CD14-positive monocyte (primary cell): ENCODE measurements around the gene FAM168A. TPM values are rescaled to one million over a fixed set of nuclear protein-coding genes. Genes with fewer than 3 reads are reported as not detected.

Experiments used
- DNase-seq, 3 donors: peaks; one replicate each; pipeline ENCODE4 v3.0.0-alpha.2; 2011 to 2022
- H2AFZ ChIP-seq: 2 replicates; pipeline ENCODE4 v1.6.0; 2012; ENCODE audit warnings: mild to moderate bottlenecking, low read depth, low read length, inconsistent platforms; ENCODE audit not compliant: insufficient read depth, poor library complexity, severe bottlenecking
- H3K27ac ChIP-seq, 2 donors: 1 replicate in 1 of 2; 2 replicates in 1 of 2; pipeline ENCODE4 v1.5.1; 2012 to 2013; ENCODE audit warnings: low read length in 2 of 2, control low read depth in 1 of 2, inconsistent platforms in 1 of 2, low read depth in 1 of 2, mild to moderate bottlenecking in 1 of 2
- H3K27me3 ChIP-seq, 2 donors: one replicate each; pipeline versions ENCODE4 v1.6.0 to v1.6.1; 2011 to 2013; ENCODE audit warnings: low read length in 2 of 2; ENCODE audit not compliant: control insufficient read depth in 2 of 2, insufficient read depth in 2 of 2
- H3K36me3 ChIP-seq, 2 donors: replicated peaks in 1 of 2; 1 replicate in 1 of 2; 2 replicates in 1 of 2; pipeline versions ENCODE4 v1.5.1 to v1.6.1; 2012 to 2013; ENCODE audit warnings: low read length in 2 of 2, control low read depth in 1 of 2, inconsistent platforms in 1 of 2, mild to moderate bottlenecking in 1 of 2; ENCODE audit not compliant: insufficient read depth in 2 of 2, control insufficient read depth in 1 of 2
- H3K4me1 ChIP-seq, 2 donors: 1 replicate in 1 of 2; 2 replicates in 1 of 2; pipeline versions ENCODE4 v1.5.1 to v1.6.1; 2012 to 2013; ENCODE audit warnings: low read length in 2 of 2, control low read depth in 1 of 2, inconsistent platforms in 1 of 2, mild to moderate bottlenecking in 1 of 2, moderate library complexity in 1 of 2; ENCODE audit not compliant: insufficient read depth in 2 of 2, control insufficient read depth in 1 of 2
- H3K4me2 ChIP-seq: replicated peaks from 2 replicates; pipeline ENCODE3; 2012; ENCODE audit warnings: low read length, moderate library complexity, mild to moderate bottlenecking; ENCODE audit not compliant: poor library complexity, severe bottlenecking; ENCODE audit errors: extremely low read depth
- H3K4me3 ChIP-seq, 3 experiments: fragments of 200-600 bp in 1 of 3; sonication (generic) in 1 of 3; replicated peaks in 1 of 3; 1 replicate in 2 of 3; 2 replicates in 1 of 3; pipeline ENCODE4 v1.5.1; 2011 to 2013; ENCODE audit warnings: low read length in 3 of 3, mild to moderate bottlenecking in 3 of 3, control low read depth in 2 of 3, low read depth in 2 of 3, inconsistent platforms in 1 of 3, moderate library complexity in 1 of 3
- H3K79me2 ChIP-seq: 2 replicates; pipeline ENCODE4 v1.6.0; 2012; ENCODE audit warnings: mild to moderate bottlenecking, control low read depth, inconsistent platforms, low read length, moderate library complexity; ENCODE audit not compliant: insufficient read depth
- H3K9ac ChIP-seq: 2 replicates; pipeline ENCODE4 v1.6.0; 2017; ENCODE audit warnings: low read length, mild to moderate bottlenecking; ENCODE audit not compliant: insufficient read depth, poor library complexity, severe bottlenecking
- H3K9me3 ChIP-seq, 2 donors: replicated peaks in 1 of 2; 1 replicate in 1 of 2; 2 replicates in 1 of 2; pipeline versions ENCODE4 v1.5.1 to v1.6.1; 2012 to 2013; ENCODE audit warnings: low read length in 2 of 2, control low read depth in 1 of 2; ENCODE audit not compliant: control insufficient read depth in 1 of 2, insufficient read depth in 1 of 2
- H4K20me1 ChIP-seq: 2 replicates; pipeline ENCODE4 v1.6.0; 2012; ENCODE audit warnings: mild to moderate bottlenecking, low read length, control low read depth, moderate library complexity; ENCODE audit not compliant: insufficient read depth
- H3K27ac Mint-ChIP-seq, 7 donors: one replicate each; pipeline ENCODE4 v1.8.0; 2020; ENCODE audit warnings: mild to moderate bottlenecking in 7 of 7, mixed read lengths in 7 of 7, moderate library complexity in 6 of 7, inconsistent platforms in 2 of 7
- H3K27me3 Mint-ChIP-seq, 3 donors: one replicate each; pipeline ENCODE4 v1.8.0; 2021 to 2022; ENCODE audit warnings: low read depth in 3 of 3, mild to moderate bottlenecking in 3 of 3, mixed read lengths in 3 of 3, moderate library complexity in 3 of 3, inconsistent platforms in 1 of 3
- H3K36me3 Mint-ChIP-seq, 2 donors: one replicate each; pipeline ENCODE4 v1.8.0; 2020; ENCODE audit warnings: mixed read lengths in 2 of 2, inconsistent platforms in 1 of 2, mild to moderate bottlenecking in 1 of 2
- H3K4me1 Mint-ChIP-seq: one replicate; pipeline ENCODE4 v1.8.0; 2020; ENCODE audit warnings: mild to moderate bottlenecking, mixed read lengths
- H3K4me3 Mint-ChIP-seq, 2 donors: one replicate each; pipeline ENCODE4 v1.8.0; 2020; ENCODE audit warnings: mild to moderate bottlenecking in 2 of 2, mixed read lengths in 2 of 2, moderate library complexity in 1 of 2
- H3K9me3 Mint-ChIP-seq, 7 donors: one replicate each; pipeline ENCODE4 v1.8.0; 2020 to 2022; ENCODE audit warnings: mixed read lengths in 7 of 7, mild to moderate bottlenecking in 6 of 7, moderate library complexity in 6 of 7, inconsistent platforms in 2 of 7
- WGBS: methylation state at CpG from one replicate; pipeline ENCODE4 v1.1.5; 2013; ENCODE audit warnings: missing lambda C conversion rate; ENCODE audit not compliant: insufficient coverage; 5-methylcytosine and 5-hydroxymethylcytosine counted together
- intact Hi-C, 2 donors: fragments of 100-400 bp; cut with micrococcal nuclease; formaldehyde crosslinking; loops; one replicate each; pipeline versions ENCODE4 v1.15.0 to v1.15.1; 2023
- polyA plus RNA-seq, 3 donors: library from polyadenylated mRNA; depleted of rRNA in 1 of 3; unstranded in 2 of 3; stranded (reverse) in 1 of 3; fragments of 300-500 nt in 2 of 3; fragments of >200 nt in 1 of 3; fragmentation: Illumina TruSeq in 2 of 3; gene quantifications; 1 replicate in 2 of 3; 2 replicates in 1 of 3; pipeline ENCODE4 v1.2.3, GENCODE V29; 2012 to 2021
- TF ChIP-seq, protein P1 (sequence below): fragments of 200-600 bp; IDR thresholded peaks from one replicate; pipeline ENCODE4 v1.8.0; 2022; ENCODE audit warnings: antibody characterized with exemption, mild to moderate bottlenecking

FAM168A gene
- polyA plus RNA-seq, 3 donors = 1.4 to 13.3 (median 2.1) TPM

DNA sequence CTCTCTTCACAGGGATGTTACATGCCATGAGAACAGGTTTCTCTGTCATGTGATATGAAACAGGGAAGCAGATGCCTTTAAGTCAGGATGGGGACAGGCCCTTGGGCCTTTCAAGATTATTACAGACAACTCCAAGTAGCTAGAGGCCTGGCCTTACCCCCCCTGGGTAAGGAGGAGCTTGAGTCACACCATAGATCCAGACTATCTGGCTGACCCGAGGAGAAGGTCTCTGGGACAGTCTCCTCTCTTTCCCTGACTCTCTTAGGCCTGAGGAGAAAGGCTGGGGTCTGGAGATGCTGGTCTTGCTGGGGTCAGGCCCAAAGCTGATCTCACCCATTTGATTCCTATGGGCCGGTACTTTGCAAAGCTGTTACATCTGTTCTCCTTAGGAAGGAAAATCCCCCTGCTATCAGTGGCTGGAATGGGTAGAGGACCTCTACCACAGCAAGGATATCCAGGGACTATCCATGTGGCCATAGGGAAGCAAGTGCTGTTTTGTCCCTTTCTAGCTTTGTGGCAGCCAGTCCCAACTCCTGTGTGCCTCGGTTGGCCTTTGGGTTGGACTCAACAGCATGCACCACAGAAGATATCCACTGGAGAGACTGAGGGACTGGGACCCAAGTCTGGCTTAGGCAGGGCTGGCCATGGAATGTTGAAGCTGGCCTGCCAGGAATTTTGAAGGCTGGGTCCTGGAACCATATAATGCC is 196.5 kb downstream of the FAM168A start:
- peak overlapping the region in 5 of 7 donors; percentile 6 to 63 (median 30) for H3K27ac Mint-ChIP-seq
- H3K27ac ChIP-seq = peak overlapping the region in 1 of 2 donors; percentile 16
- intact Hi-C loops = loop anchor here in 1 of 2 donors (2.0 kb wide), 1 partner anchor 259 kb away; no protein-coding TSS in a partner anchor

DNA sequence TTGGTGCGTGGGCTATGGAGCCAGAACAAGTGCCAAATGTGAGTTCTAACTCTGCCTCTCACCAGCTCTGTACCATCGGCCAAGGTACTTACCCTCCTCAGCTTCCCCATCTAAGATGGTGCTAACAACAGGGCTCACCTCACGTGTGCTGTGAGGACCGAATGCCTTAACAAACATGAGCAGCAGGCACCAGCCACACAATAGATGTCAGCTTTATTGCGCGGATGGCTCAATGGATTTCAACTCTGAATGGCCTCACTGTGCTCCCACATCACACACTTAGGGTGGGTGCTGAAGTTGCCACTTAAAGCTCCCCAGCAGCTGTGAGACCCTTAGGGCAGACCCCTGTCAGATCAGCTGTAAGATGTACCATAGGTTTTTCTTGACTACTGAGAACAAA is 197.6 kb downstream of the FAM168A start:
- H3K27ac ChIP-seq = peak overlapping the region in 1 of 2 donors; percentile 30
- no peak overlapping the region for H3K9ac ChIP-seq
- no peak overlapping the region for H3K4me3 ChIP-seq
- peaks cover 60 to 75% of the 10 kb centered on the region in 2 donors for H3K36me3 ChIP-seq
- Mint-ChIP-seq H3K36me3 (peaks cover 58 to 74% of the 10 kb centered on the region in 2 donors), H3K9me3 (no peaks in the 10 kb centered on the region), H3K27me3 (no peaks in the 10 kb centered on the region), H3K4me3 (no peak overlapping the region), H3K27ac (peak overlapping the region; percentile 6 to 77 (median 60)), H3K4me1 (peaks cover 22% of the 10 kb centered on the region)
- TF ChIP-seq, protein P1, sequence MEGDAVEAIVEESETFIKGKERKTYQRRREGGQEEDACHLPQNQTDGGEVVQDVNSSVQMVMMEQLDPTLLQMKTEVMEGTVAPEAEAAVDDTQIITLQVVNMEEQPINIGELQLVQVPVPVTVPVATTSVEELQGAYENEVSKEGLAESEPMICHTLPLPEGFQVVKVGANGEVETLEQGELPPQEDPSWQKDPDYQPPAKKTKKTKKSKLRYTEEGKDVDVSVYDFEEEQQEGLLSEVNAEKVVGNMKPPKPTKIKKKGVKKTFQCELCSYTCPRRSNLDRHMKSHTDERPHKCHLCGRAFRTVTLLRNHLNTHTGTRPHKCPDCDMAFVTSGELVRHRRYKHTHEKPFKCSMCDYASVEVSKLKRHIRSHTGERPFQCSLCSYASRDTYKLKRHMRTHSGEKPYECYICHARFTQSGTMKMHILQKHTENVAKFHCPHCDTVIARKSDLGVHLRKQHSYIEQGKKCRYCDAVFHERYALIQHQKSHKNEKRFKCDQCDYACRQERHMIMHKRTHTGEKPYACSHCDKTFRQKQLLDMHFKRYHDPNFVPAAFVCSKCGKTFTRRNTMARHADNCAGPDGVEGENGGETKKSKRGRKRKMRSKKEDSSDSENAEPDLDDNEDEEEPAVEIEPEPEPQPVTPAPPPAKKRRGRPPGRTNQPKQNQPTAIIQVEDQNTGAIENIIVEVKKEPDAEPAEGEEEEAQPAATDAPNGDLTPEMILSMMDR = no peak
- no peak for DNase-seq
- H3K9me3 ChIP-seq = no peaks in the 10 kb centered on the region
- intact Hi-C loops = loop anchor here in 1 of 2 donors (2.0 kb wide), 1 partner anchor 261 kb away; no protein-coding TSS in a partner anchor
- 90% methylated on average over 4 of the region's 6 CpGs for WGBS
- H3K79me2 ChIP-seq = peaks cover 16% of the 10 kb centered on the region
- peaks cover 11 to 23% of the 10 kb centered on the region in 2 donors for H3K4me1 ChIP-seq
- H3K27me3 ChIP-seq = no peaks in the 10 kb centered on the region
- no peak overlapping the region for H2AFZ ChIP-seq
- H4K20me1 ChIP-seq = peaks cover 97% of the 10 kb centered on the region
- H3K4me2 ChIP-seq = no peak overlapping the region

More for the DNA sequence above, 196.5 kb downstream of the FAM168A start:
- no peaks in the 10 kb centered on the region for H3K27me3 Mint-ChIP-seq
- Histone ChIP-seq H3K9ac (no peak overlapping the region), H3K79me2 (peaks cover 7% of the 10 kb centered on the region), H3K4me2 (no peak overlapping the region), H3K4me3 (no peak overlapping the region), H4K20me1 (peaks cover 97% of the 10 kb centered on the region), H3K4me1 (peaks cover 11 to 23% of the 10 kb centered on the region in 2 donors), H3K9me3 (no peaks in the 10 kb centered on the region), H3K36me3 (peaks cover 60 to 75% of the 10 kb centered on the region in 2 donors), H3K27me3 (no peaks in the 10 kb centered on the region), H2AFZ (no peak overlapping the region)
- 100% methylated on average over 1 of the region's 3 CpGs for WGBS
- TF ChIP-seq, protein P1 = no peak
- H3K9me3 Mint-ChIP-seq = no peaks in the 10 kb centered on the region
- peaks cover 59 to 74% of the 10 kb centered on the region in 2 donors for H3K36me3 Mint-ChIP-seq
- H3K4me3 Mint-ChIP-seq = no peak overlapping the region
- no peak for DNase-seq
- H3K4me1 Mint-ChIP-seq = peaks cover 23% of the 10 kb centered on the region
